ENCODE measurements around the gene PARVA.

The PARVA gene

GRCh38 chr11:12564012-12564411, 186.6 kb downstream of the PARVA start:
- FAIRE-seq = no peak

- FAIRE-seq = no peak
Measured at GRCh38 chr11:12565406-12565805, 188.0 kb downstream of the PARVA start.

- no peak for FAIRE-seq
Measured at GRCh38 chr11:12567746-12568460, 190.5 kb downstream of the PARVA start.

GRCh38 chr11:12569499-12570425, 192.4 kb downstream of the PARVA start:
- FAIRE-seq = no peak

GRCh38 chr11:12573707-12574485, 196.5 kb downstream of the PARVA start:
- no peak for FAIRE-seq

- no peak for FAIRE-seq
Measured at GRCh38 chr11:12577725-12578644, 200.6 kb downstream of the PARVA start.

- no peak for FAIRE-seq
Measured at GRCh38 chr11:12581416-12581815, 204.0 kb downstream of the PARVA start.

- no peak for FAIRE-seq
Measured at GRCh38 chr11:12581923-12582322, 204.6 kb downstream of the PARVA start.

Measured in A204.1 (cell line).